ENCODE results near the gene IGSF23.

IGSF23 gene

GRCh38 chr19:44613295-44614178 lies at the start of gene IGSF23:
IGSF23 (plus strand) TSS chr19:44613563; CDS start chr19:44613646, 83 bp downstream.
- no peak within 1 kb of the TSS for H3K4me2 ChIP-seq (ENCODE audit: low read depth, low read length, poor library complexity, severe bottlenecking)
- TF ChIP-seq EZH2phosphoT487 (conservative IDR thresholded peaks at IDR 0.05; ENCODE audit: low read length) = no peak
- no peak for TF ChIP-seq CTCF (IDR thresholded peaks at IDR 0.05; ENCODE audit: insufficient read depth, low read length, poor library complexity, severe bottlenecking)
- no peaks in the 10 kb centered on the region for H3F3A ChIP-seq (ENCODE audit: insufficient read depth)
- H3K27me3 ChIP-seq (ENCODE audit: low read length) = no peaks in the 10 kb centered on the region
- H4K20me1 ChIP-seq (ENCODE audit: low read depth, low read length) = no peaks in the 10 kb centered on the region
- H2AFZ ChIP-seq (ENCODE audit: low read depth, low read length, severe bottlenecking) = no peak within 1 kb of the TSS
- no peaks in the 10 kb centered on the region for H3K9me3 ChIP-seq (ENCODE audit: insufficient read depth, low read length)
- no peak within 1 kb of the TSS for H3K4me3 ChIP-seq (ENCODE audit: insufficient read depth, low read length, poor library complexity, severe bottlenecking)
- H3K36me3 ChIP-seq (ENCODE audit: low read length) = no peaks in the 10 kb centered on the region
- H3K9me2 ChIP-seq (replicated peaks; ENCODE audit: insufficient read depth, low read length) = no peaks in the 10 kb centered on the region
- no peaks in the 10 kb centered on the region for H3K79me2 ChIP-seq (ENCODE audit: insufficient read depth, low read length)
- H3K9ac ChIP-seq (ENCODE audit: low read length) = no peak within 1 kb of the TSS
- H3K27ac ChIP-seq (ENCODE audit: low read depth, low read length) = no peak within 1 kb of the TSS

- Histone ChIP-seq H3K79me2 (ENCODE audit: insufficient read depth, low read length) (no peaks in the 10 kb centered on the region), H2AFZ (ENCODE audit: low read depth, low read length, severe bottlenecking) (no peak overlapping the region), H3F3A (ENCODE audit: insufficient read depth) (no peaks in the 10 kb centered on the region), H4K20me1 (ENCODE audit: low read depth, low read length) (no peaks in the 10 kb centered on the region), H3K27me3 (ENCODE audit: low read length) (no peaks in the 10 kb centered on the region), H3K27ac (ENCODE audit: low read depth, low read length) (no peak overlapping the region), H3K4me2 (ENCODE audit: low read depth, low read length, poor library complexity, severe bottlenecking) (no peak overlapping the region), H3K36me3 (ENCODE audit: low read length) (no peaks in the 10 kb centered on the region), H3K9me2 (replicated peaks; ENCODE audit: insufficient read depth, low read length) (no peaks in the 10 kb centered on the region), H3K4me3 (ENCODE audit: insufficient read depth, low read length, poor library complexity, severe bottlenecking) (no peak overlapping the region), H3K9me3 (ENCODE audit: insufficient read depth, low read length) (no peaks in the 10 kb centered on the region), H3K9ac (ENCODE audit: low read length) (no peak overlapping the region)
- TF ChIP-seq CTCF (IDR thresholded peaks at IDR 0.05; ENCODE audit: insufficient read depth, low read length, poor library complexity, severe bottlenecking) (no peak), EZH2phosphoT487 (conservative IDR thresholded peaks at IDR 0.05; ENCODE audit: low read length) (no peak)
These were observed 46.4 kb upstream of the IGSF23 start for GRCh38 chr19:44566984-44567383.

- H3K27ac ChIP-seq (ENCODE audit: low read depth, low read length) = no peak overlapping the region
- no peaks in the 10 kb centered on the region for H3F3A ChIP-seq (ENCODE audit: insufficient read depth)
- TF ChIP-seq CTCF (IDR thresholded peaks at IDR 0.05; ENCODE audit: insufficient read depth, low read length, poor library complexity, severe bottlenecking) (no peak), EZH2phosphoT487 (conservative IDR thresholded peaks at IDR 0.05; ENCODE audit: low read length) (no peak)
- H3K9ac ChIP-seq (ENCODE audit: low read length) = no peak overlapping the region
- no peak overlapping the region for H3K4me3 ChIP-seq (ENCODE audit: insufficient read depth, low read length, poor library complexity, severe bottlenecking)
- no peaks in the 10 kb centered on the region for H3K9me3 ChIP-seq (ENCODE audit: insufficient read depth, low read length)
- no peaks in the 10 kb centered on the region for H4K20me1 ChIP-seq (ENCODE audit: low read depth, low read length)
- H2AFZ ChIP-seq (ENCODE audit: low read depth, low read length, severe bottlenecking) = no peak overlapping the region
- no peaks in the 10 kb centered on the region for H3K79me2 ChIP-seq (ENCODE audit: insufficient read depth, low read length)
- H3K9me2 ChIP-seq (replicated peaks; ENCODE audit: insufficient read depth, low read length) = no peaks in the 10 kb centered on the region
- H3K4me2 ChIP-seq (ENCODE audit: low read depth, low read length, poor library complexity, severe bottlenecking) = no peak overlapping the region
- H3K27me3 ChIP-seq (ENCODE audit: low read length) = no peaks in the 10 kb centered on the region
- H3K36me3 ChIP-seq (ENCODE audit: low read length) = no peaks in the 10 kb centered on the region
These were observed 45.6 kb upstream of the IGSF23 start for GRCh38 chr19:44567745-44568144.

Measured in SU-DHL-6 (cell line).